GM12872 (cell line): ENCODE data around the gene BFSP1.

Experiments used
- CTCF ChIP-seq: IDR thresholded peaks from 3 replicates; pipeline ENCODE4 v1.5.1; 2011; ENCODE audit warnings: low read depth, mild to moderate bottlenecking, low read length, moderate library complexity; ENCODE audit not compliant: insufficient read depth

The BFSP1 gene

GRCh38 chr20:17501701-17502100 is 29.5 kb downstream of the BFSP1 start:
- TF ChIP-seq CTCF, result no peak

- TF ChIP-seq CTCF, result no peak
Observed at GRCh38 chr20:17500826-17501225, 30.4 kb downstream of the BFSP1 start.

DNA sequence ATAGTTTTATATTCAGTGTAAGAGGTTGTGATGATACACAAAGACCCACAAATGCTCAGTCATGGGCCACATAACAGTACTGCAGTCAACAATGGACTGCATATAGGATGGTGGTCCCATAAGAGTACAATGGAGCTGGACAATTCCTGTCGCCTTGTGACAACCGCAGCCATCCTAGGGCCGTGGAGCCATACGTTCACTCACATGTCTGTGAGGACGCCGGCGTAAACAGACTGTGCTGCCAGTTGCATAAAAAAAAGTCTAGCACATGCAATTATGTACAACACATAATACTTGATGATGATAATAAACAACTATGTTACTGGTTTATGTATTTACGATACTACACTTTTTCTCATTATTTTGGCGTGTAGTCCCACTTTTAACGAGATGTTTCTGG is 30.9 kb downstream of the BFSP1 start:
- no peak for TF ChIP-seq CTCF

DNA sequence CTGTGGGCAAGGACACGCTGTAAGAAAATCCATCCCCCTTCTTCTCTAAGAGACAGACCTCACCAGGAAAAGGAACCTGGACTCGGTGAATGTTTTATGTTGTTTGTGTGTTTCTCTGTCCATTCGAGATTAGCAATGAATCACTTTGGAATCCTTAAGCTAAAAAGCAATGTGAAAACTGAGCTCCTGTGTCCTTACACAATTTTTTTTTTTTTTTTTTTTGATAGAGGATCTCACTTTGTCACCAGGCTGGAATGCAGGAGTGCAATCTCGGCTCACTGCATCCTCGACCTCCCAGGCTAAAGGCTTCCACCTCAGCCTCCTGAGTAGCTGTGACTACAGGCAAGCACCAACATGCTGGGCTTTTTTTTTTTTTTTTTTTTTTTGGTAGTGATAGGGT is 32.1 kb downstream of the BFSP1 start:
- TF ChIP-seq CTCF, result no peak

- TF ChIP-seq CTCF, result no peak
Observed at GRCh38 chr20:17498641-17499040, 32.5 kb downstream of the BFSP1 start.

- TF ChIP-seq CTCF, result no peak
Observed at GRCh38 chr20:17497821-17498580, 33.2 kb downstream of the BFSP1 start.

DNA sequence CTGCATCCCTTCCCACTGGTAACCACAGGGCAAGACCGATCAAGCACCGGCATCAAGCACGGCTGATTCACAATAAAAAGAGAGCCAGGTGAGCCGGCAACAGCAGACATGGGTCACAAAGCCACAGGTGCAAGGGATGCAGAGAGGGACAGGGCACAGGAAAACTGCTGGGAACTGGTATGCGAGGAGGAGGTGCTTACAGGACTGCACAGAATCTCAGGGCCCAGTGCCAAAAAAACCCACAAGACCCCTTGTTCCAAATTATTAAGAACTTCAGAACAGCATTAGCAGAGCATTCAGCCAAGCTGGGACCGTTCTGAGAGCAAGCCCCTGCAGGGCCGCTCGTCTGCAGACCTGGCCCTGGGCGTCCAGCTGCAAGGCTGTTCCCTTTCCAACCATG is 35.4 kb downstream of the BFSP1 start:
- TF ChIP-seq CTCF, result no peak
